GM12878 (cell line): Measurements from ENCODE around the gene FTMT. TPM values are rescaled to one million over a fixed set of nuclear protein-coding genes. Genes with fewer than 3 reads are reported as not detected.

Source experiments
- ATAC-seq: fragments of 200-7000 bp; cut with Tn5 transposase; 3 replicates; pipeline ENCODE4 v1.9.1; 2020; ENCODE audit warnings: mild to moderate bottlenecking, moderate library complexity
- BruUV-seq: library from RNA; stranded (reverse); fragments of 400-500 nt; replicated peaks from 2 replicates; lab custom pipeline; 2021; lab: Mats Ljungman, UMichigan
- CTCF ChIA-PET: fragments of 300-600 bp; sonication (Branson Sonifier 250); formaldehyde crosslinking; extraction: SDS; loops from one replicate; lab custom pipeline; 2021; ENCODE audit warnings: inconsistent platforms; lab: Yijun Ruan, JAX
- POLR2A ChIA-PET: fragments of 350-600 bp; formaldehyde crosslinking; extraction: SDS; loops from one replicate; lab custom pipeline; 2021; ENCODE audit warnings: inconsistent platforms; lab: Charles Lee
- RAD21 ChIA-PET: fragments of 300-600 bp; sonication (Branson Sonifier 250); formaldehyde crosslinking; loops from one replicate; lab custom pipeline; 2023; ENCODE audit warnings: antibody characterized with exemption; ENCODE audit not compliant: unreplicated experiment; lab: Charles Lee
- SMC1A ChIA-PET: fragments of 300-600 bp; sonication (Branson Sonifier 250); formaldehyde crosslinking; loops from one replicate; lab custom pipeline; 2023; ENCODE audit not compliant: unreplicated experiment, uncharacterized antibody; lab: Charles Lee
- DNase-seq: peaks from one replicate; pipeline ENCODE4 v3.0.0-alpha.2; 2011; ENCODE audit warnings: low read depth, low spot score
- FAIRE-seq: peaks from 3 replicates; lab custom pipeline; 2011; peaks lifted over from hg19 to GRCh38; lab: Jason Lieb, UNC
- H2AFZ ChIP-seq: 2 replicates; pipeline ENCODE4 v1.6.0; 2011; ENCODE audit warnings: low read depth, low read length, control low read depth; ENCODE audit not compliant: control insufficient read depth
- H3K27ac ChIP-seq: 2 replicates; pipeline ENCODE4 v1.5.1; 2011; ENCODE audit warnings: control low read depth; ENCODE audit not compliant: control insufficient read depth, insufficient read depth
- H3K27me3 ChIP-seq, 2 experiments: replicated peaks in 1 of 2; 2 replicates each; pipeline versions ENCODE4 v1.6.0 to v1.6.1; 2011; ENCODE audit warnings: low read length in 1 of 2; ENCODE audit not compliant: control insufficient read depth in 2 of 2, insufficient read depth in 2 of 2
- H3K36me3 ChIP-seq, 2 experiments: 2 replicates each; pipeline ENCODE4 v1.5.1; 2011; ENCODE audit warnings: low read length in 1 of 2; ENCODE audit not compliant: control insufficient read depth in 2 of 2, insufficient read depth in 2 of 2
- H3K4me1 ChIP-seq: 2 replicates; pipeline ENCODE4 v1.6.1; 2011; ENCODE audit warnings: mild to moderate bottlenecking, low read length, moderate library complexity, mixed read lengths; ENCODE audit not compliant: control insufficient read depth, insufficient read depth
- H3K4me2 ChIP-seq: 2 replicates; pipeline ENCODE4 v1.6.0; 2011; ENCODE audit warnings: control low read depth; ENCODE audit not compliant: control insufficient read depth, insufficient read depth
- H3K4me3 ChIP-seq: fragments of 200-600 bp; sonication (generic); 2 replicates; pipeline ENCODE4 v1.5.1; 2016
- H3K79me2 ChIP-seq: 2 replicates; pipeline ENCODE4 v1.6.0; 2011; ENCODE audit warnings: low read length; ENCODE audit not compliant: control insufficient read depth, insufficient read depth
- H3K9ac ChIP-seq: 2 replicates; pipeline ENCODE4 v1.8.0; 2011; ENCODE audit warnings: low read length, control low read depth, mixed read lengths; ENCODE audit not compliant: control insufficient read depth, insufficient read depth
- H3K9me3 ChIP-seq: replicated peaks from 3 replicates; pipeline ENCODE4 v1.5.1; 2011; ENCODE audit warnings: mild to moderate bottlenecking, low read length; ENCODE audit not compliant: control insufficient read depth, insufficient read depth
- H4K20me1 ChIP-seq: 2 replicates; pipeline ENCODE4 v1.6.0; 2011; ENCODE audit not compliant: control insufficient read depth, insufficient read depth
- CBFB ChIP-seq: IDR thresholded peaks from 2 replicates; pipeline ENCODE4 v1.6.1; 2016; ENCODE audit warnings: antibody characterized with exemption, low read depth
- JUND ChIP-seq: IDR thresholded peaks from 2 replicates; pipeline ENCODE4 v1.6.1; 2012; ENCODE audit warnings: low read depth, mild to moderate bottlenecking, low read length, improper control_type of control experiment, moderate library complexity
- MXI1 ChIP-seq: fragments of 150-350 bp; IDR thresholded peaks from 2 replicates; pipeline ENCODE4 v1.6.1; 2011; ENCODE audit warnings: low read depth, mild to moderate bottlenecking, inconsistent platforms, low read length, improper control_type of control experiment
- RB1 ChIP-seq: fragments of 450-650 bp; formaldehyde crosslinking; IDR thresholded peaks from 2 replicates; pipeline ENCODE4 v1.6.1; 2017; ENCODE audit warnings: mild to moderate bottlenecking, borderline replicate concordance
- RFX5 ChIP-seq: IDR thresholded peaks from 2 replicates; pipeline ENCODE4 v1.6.1; 2011; ENCODE audit warnings: low read depth, low read length, improper control_type of control experiment
- SMC3 ChIP-seq: IDR thresholded peaks from 2 replicates; pipeline ENCODE4 v1.6.1; 2011; ENCODE audit warnings: low read length, improper control_type of control experiment, borderline replicate concordance
- SPI1 ChIP-seq: IDR thresholded peaks from 2 replicates; pipeline ENCODE4 v1.6.1; 2011; ENCODE audit warnings: low read depth, mild to moderate bottlenecking, low read length, moderate library complexity, borderline replicate concordance; ENCODE audit not compliant: insufficient read depth
- STAT3 ChIP-seq: IDR thresholded peaks from 2 replicates; pipeline ENCODE4 v1.6.1; 2011; ENCODE audit warnings: low read depth, low read length, improper control_type of control experiment
- SUZ12 ChIP-seq: fragments of 200-600 bp; sonication (generic); IDR thresholded peaks from one replicate; pipeline ENCODE4 v1.6.1; 2018; ENCODE audit warnings: antibody characterized with exemption, mild to moderate bottlenecking; ENCODE audit not compliant: unreplicated experiment
- WRNIP1 ChIP-seq: IDR thresholded peaks from 2 replicates; pipeline ENCODE4 v1.6.1; 2011; ENCODE audit warnings: low read depth, low read length, improper control_type of control experiment, borderline replicate concordance
- in situ Hi-C: fragments of 300-500 bp; cut with MboI; formaldehyde crosslinking; loops from 9 replicates; pipeline ENCODE4 v1.14.3; 2018; ENCODE audit warnings: mixed read lengths
- intact Hi-C: fragments of 100-400 bp; cut with micrococcal nuclease; formaldehyde crosslinking; loops from one replicate; pipeline ENCODE4 v1.14.2; 2022; ENCODE audit not compliant: unreplicated experiment
- polyA plus RNA-seq, 11 experiments: library from polyadenylated mRNA; depleted of rRNA in 4 of 11; unstranded in 6 of 11; stranded (reverse) in 5 of 11; fragments of >200 nt; fragmentation: Nextera tagmentation in 4 of 11; fragmentation: Illumina TruSeq in 1 of 11; extraction: Ambion mirVana in 4 of 11; extraction: Trizol in 1 of 11; gene quantifications; 1 replicate in 1 of 11; 2 replicates in 10 of 11; pipeline versions ENCODE4 v1.2.1 to v1.2.3, GENCODE V29; 2011 to 2016; ENCODE audit warnings: inconsistent platforms in 2 of 11, missing spikeins in 2 of 11, low read depth in 1 of 11
- total RNA-seq, 4 experiments: library from RNA; depleted of rRNA in 3 of 4; stranded (reverse); fragments of >200 nt in 3 of 4; fragmentation: Illumina TruSeq in 1 of 4; extraction: Trizol in 1 of 4; gene quantifications; 2 replicates each; pipeline versions ENCODE4 v1.2.1 to v1.2.3, GENCODE V29; 2013 to 2021
- TF ChIP-seq, protein P1 (sequence below): fragments of 450-650 bp; IDR thresholded peaks from 2 replicates; pipeline ENCODE4 v1.6.1; 2017; ENCODE audit warnings: antibody characterized with exemption, mild to moderate bottlenecking, moderate library complexity
- TF ChIP-seq, protein P2 (sequence below): fragments of 450-650 bp; IDR thresholded peaks from 2 replicates; pipeline ENCODE4 v1.6.1; 2018; ENCODE audit warnings: borderline replicate concordance, mild to moderate bottlenecking; ENCODE audit not compliant: partially characterized antibody

The FTMT gene
- total and polyA plus RNA-seq, 10 of the 15 experiments (the other 5 are each of a cell fraction or from before 2014, with no cell fraction given): not detected

DNA sequence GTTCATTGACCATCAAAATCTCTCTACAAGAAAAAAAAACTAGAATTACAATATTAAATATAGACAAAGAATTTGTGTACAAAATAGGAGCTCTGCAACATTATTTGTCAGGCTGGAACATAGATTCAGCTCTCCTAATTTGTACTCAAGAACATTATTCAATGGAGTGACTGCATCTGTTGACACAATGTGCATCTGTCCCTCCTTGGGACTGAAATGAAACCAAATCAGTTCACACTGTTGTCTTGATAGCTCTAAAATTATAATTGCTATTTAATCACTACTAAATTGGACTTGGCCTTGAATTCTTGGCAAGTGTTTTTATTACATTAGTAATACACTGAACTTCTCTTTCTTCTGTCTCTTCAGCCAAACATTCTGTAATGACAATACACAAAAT, 47.7 kb downstream of the FTMT start:
- H3K79me2 ChIP-seq: no peaks in the 10 kb centered on the region
- ATAC-seq (no peak), DNase-seq (no peak), FAIRE-seq (no peak)
- TF ChIP-seq JUND: no peak
- no peak for TF ChIP-seq SUZ12
- TF ChIP-seq CBFB: no peak
- TF ChIP-seq, protein P1, sequence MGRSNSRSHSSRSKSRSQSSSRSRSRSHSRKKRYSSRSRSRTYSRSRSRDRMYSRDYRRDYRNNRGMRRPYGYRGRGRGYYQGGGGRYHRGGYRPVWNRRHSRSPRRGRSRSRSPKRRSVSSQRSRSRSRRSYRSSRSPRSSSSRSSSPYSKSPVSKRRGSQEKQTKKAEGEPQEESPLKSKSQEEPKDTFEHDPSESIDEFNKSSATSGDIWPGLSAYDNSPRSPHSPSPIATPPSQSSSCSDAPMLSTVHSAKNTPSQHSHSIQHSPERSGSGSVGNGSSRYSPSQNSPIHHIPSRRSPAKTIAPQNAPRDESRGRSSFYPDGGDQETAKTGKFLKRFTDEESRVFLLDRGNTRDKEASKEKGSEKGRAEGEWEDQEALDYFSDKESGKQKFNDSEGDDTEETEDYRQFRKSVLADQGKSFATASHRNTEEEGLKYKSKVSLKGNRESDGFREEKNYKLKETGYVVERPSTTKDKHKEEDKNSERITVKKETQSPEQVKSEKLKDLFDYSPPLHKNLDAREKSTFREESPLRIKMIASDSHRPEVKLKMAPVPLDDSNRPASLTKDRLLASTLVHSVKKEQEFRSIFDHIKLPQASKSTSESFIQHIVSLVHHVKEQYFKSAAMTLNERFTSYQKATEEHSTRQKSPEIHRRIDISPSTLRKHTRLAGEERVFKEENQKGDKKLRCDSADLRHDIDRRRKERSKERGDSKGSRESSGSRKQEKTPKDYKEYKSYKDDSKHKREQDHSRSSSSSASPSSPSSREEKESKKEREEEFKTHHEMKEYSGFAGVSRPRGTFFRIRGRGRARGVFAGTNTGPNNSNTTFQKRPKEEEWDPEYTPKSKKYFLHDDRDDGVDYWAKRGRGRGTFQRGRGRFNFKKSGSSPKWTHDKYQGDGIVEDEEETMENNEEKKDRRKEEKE: no peak
- TF ChIP-seq RFX5: no peak
- no peak for TF ChIP-seq STAT3
- TF ChIP-seq WRNIP1: no peak
- no peak for TF ChIP-seq SPI1
- TF ChIP-seq SMC3: no peak
- TF ChIP-seq RB1: no peak
- no peak for TF ChIP-seq MXI1
- TF ChIP-seq, protein P2, sequence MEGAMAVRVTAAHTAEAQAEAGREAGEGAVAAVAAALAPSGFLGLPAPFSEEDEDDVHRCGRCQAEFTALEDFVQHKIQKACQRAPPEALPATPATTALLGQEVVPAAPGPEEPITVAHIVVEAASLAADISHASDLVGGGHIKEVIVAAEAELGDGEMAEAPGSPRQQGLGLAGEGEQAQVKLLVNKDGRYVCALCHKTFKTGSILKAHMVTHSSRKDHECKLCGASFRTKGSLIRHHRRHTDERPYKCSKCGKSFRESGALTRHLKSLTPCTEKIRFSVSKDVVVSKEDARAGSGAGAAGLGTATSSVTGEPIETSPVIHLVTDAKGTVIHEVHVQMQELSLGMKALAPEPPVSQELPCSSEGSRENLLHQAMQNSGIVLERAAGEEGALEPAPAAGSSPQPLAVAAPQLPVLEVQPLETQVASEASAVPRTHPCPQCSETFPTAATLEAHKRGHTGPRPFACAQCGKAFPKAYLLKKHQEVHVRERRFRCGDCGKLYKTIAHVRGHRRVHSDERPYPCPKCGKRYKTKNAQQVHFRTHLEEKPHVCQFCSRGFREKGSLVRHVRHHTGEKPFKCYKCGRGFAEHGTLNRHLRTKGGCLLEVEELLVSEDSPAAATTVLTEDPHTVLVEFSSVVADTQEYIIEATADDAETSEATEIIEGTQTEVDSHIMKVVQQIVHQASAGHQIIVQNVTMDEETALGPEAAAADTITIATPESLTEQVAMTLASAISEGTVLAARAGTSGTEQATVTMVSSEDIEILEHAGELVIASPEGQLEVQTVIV: no peak
- H3K9ac ChIP-seq: no peak overlapping the region
- no peaks in the 10 kb centered on the region for H3K36me3 ChIP-seq
- no peaks in the 10 kb centered on the region for H4K20me1 ChIP-seq
- ChIA-PET POLR2A (no interaction called here), CTCF (interaction anchor here (0.7 kb wide), 1 partner anchor 17 kb away, joined by 3 read pairs; no protein-coding TSS in a partner anchor), SMC1A (no interaction called here), RAD21 (no interaction called here)
- no TSS peak for BruUV-seq
- no peaks in the 10 kb centered on the region for H3K27me3 ChIP-seq
- no peaks in the 10 kb centered on the region for H3K9me3 ChIP-seq
- H3K4me1 ChIP-seq: no peaks in the 10 kb centered on the region
- intact Hi-C loops: no loop called here
- H3K4me3 ChIP-seq: no peak overlapping the region
- H3K27ac ChIP-seq: no peak overlapping the region
- H3K4me2 ChIP-seq: no peak overlapping the region
- no peak overlapping the region for H2AFZ ChIP-seq
- in situ Hi-C loops: no loop called here

Other genes with a start within 250 kb of the FTMT start
- 13.0 and 15.1 TPM in 2 replicates for gene SRFBP1, start 110.1 kb downstream of the FTMT start, total RNA-seq (2014; rRNA removed)
- 25.3 and 26.0 TPM in 2 replicates for gene SRFBP1, start 110.1 kb downstream of the FTMT start, total RNA-seq (2014; rRNA removed; fragmentation: Illumina TruSeq; extraction: Trizol)
- 12.1 and 13.0 TPM in 2 replicates for gene SRFBP1, start 110.1 kb downstream of the FTMT start, total RNA-seq (2021)
- gene SRFBP1, start 110.1 kb downstream of the FTMT start, polyA plus RNA-seq (2011; rRNA removed): 8.5 and 14.8 TPM in 2 replicates
- 14.3 and 18.6 TPM in 2 replicates for gene SRFBP1, start 110.1 kb downstream of the FTMT start, polyA plus RNA-seq (2014; fragmentation: Illumina TruSeq; extraction: Trizol)
- 10 to 100 TPM; 11.4 to 19.2 TPM for gene SRFBP1, start 110.1 kb downstream of the FTMT start, polyA plus RNA-seq (2014; fragmentation: Nextera tagmentation; extraction: Ambion mirVana)
- 6.3 and 8.9 TPM in 2 replicates for gene SRFBP1, start 110.1 kb downstream of the FTMT start, polyA plus RNA-seq (2014; rRNA removed)
- 10 to 100 TPM; 16.0 to 18.2 TPM for gene SRFBP1, start 110.1 kb downstream of the FTMT start, polyA plus RNA-seq (2016; fragmentation: Nextera tagmentation; extraction: Ambion mirVana)
- gene LOX, start 226.4 kb downstream of the FTMT start, total RNA-seq (2014; rRNA removed): 0.06 and 0.11 TPM in 2 replicates
- 0.13 and 0.14 TPM in 2 replicates for gene LOX, start 226.4 kb downstream of the FTMT start, total RNA-seq (2014; rRNA removed; fragmentation: Illumina TruSeq; extraction: Trizol)
- gene LOX, start 226.4 kb downstream of the FTMT start, total RNA-seq (2021): 0.37 and 0.69 TPM in 2 replicates
- not detected in 2 replicates for gene LOX, start 226.4 kb downstream of the FTMT start, polyA plus RNA-seq (2011; rRNA removed)
- gene LOX, start 226.4 kb downstream of the FTMT start, polyA plus RNA-seq (2014; fragmentation: Illumina TruSeq; extraction: Trizol): 0.03 TPM in 1 of 2 replicates, not detected in the other
- under 1 TPM; 0.05 to 0.07 TPM for gene LOX, start 226.4 kb downstream of the FTMT start, polyA plus RNA-seq (2014; fragmentation: Nextera tagmentation; extraction: Ambion mirVana)
- 0.03 and 0.05 TPM in 2 replicates for gene LOX, start 226.4 kb downstream of the FTMT start, polyA plus RNA-seq (2014; rRNA removed)
- under 1 TPM; 0.34 to 0.47 TPM for gene LOX, start 226.4 kb downstream of the FTMT start, polyA plus RNA-seq (2016; fragmentation: Nextera tagmentation; extraction: Ambion mirVana)